Loucy (cell line): Measurements from ENCODE around the gene RNASE7.

Experiments used
- H2AFZ ChIP-seq: fragments of 200-600 bp; sonication (generic); 2 replicates; pipeline ENCODE4 v1.6.0; 2016; ENCODE audit warnings: antibody characterized with exemption, mild to moderate bottlenecking, low read length, moderate library complexity
- H3F3A ChIP-seq: fragments of 200-600 bp; 2 replicates; pipeline ENCODE4 v1.6.0; 2016; ENCODE audit warnings: antibody characterized with exemption, low read depth, mild to moderate bottlenecking
- H3K27me3 ChIP-seq: fragments of 200-600 bp; sonication (generic); 2 replicates; pipeline ENCODE4 v1.6.1; 2014; ENCODE audit warnings: low read length, mild to moderate bottlenecking; ENCODE audit not compliant: insufficient read depth, poor library complexity, severe bottlenecking
- H3K36me3 ChIP-seq: fragments of 200-600 bp; sonication (generic); 2 replicates; pipeline ENCODE4 v1.6.1; 2016; ENCODE audit warnings: low read length; ENCODE audit not compliant: insufficient read depth
- H3K4me1 ChIP-seq: fragments of 200-600 bp; sonication (generic); 2 replicates; pipeline ENCODE4 v1.5.1; 2014; ENCODE audit warnings: low read length, mild to moderate bottlenecking; ENCODE audit not compliant: insufficient read depth, poor library complexity, severe bottlenecking
- H3K4me2 ChIP-seq: fragments of 200-600 bp; sonication (generic); 2 replicates; pipeline ENCODE4 v1.6.0; 2014; ENCODE audit warnings: antibody characterized with exemption, low read length, low read depth, mild to moderate bottlenecking; ENCODE audit not compliant: poor library complexity, severe bottlenecking
- H3K4me3 ChIP-seq: fragments of 200-600 bp; sonication (generic); 2 replicates; pipeline ENCODE4 v1.5.1; 2014; ENCODE audit warnings: low read length, mild to moderate bottlenecking, mixed read lengths; ENCODE audit not compliant: poor library complexity, severe bottlenecking
- H3K79me2 ChIP-seq: fragments of 200-600 bp; sonication (generic); 2 replicates; pipeline ENCODE4 v1.6.1; 2014; ENCODE audit warnings: low read length; ENCODE audit not compliant: insufficient read depth
- H3K9ac ChIP-seq: fragments of 200-600 bp; sonication (generic); 2 replicates; pipeline ENCODE4 v1.6.0; 2014; ENCODE audit warnings: mild to moderate bottlenecking, low read depth, low read length, moderate library complexity; ENCODE audit not compliant: poor library complexity, severe bottlenecking
- H3K9me2 ChIP-seq: fragments of 200-600 bp; sonication (generic); replicated peaks from 2 replicates; pipeline ENCODE4 v1.6.1; 2016; ENCODE audit warnings: low read depth, low read length, mixed read lengths
- H3K9me3 ChIP-seq: fragments of 200-600 bp; sonication (generic); 2 replicates; pipeline ENCODE4 v1.6.1; 2014; ENCODE audit warnings: mild to moderate bottlenecking, antibody characterized with exemption, low read length, low read depth; ENCODE audit not compliant: insufficient read depth
- H4K20me1 ChIP-seq: fragments of 200-600 bp; sonication (generic); 2 replicates; pipeline ENCODE4 v1.6.0; 2014; ENCODE audit warnings: antibody characterized with exemption, low read length, mild to moderate bottlenecking; ENCODE audit not compliant: insufficient read depth, poor library complexity, severe bottlenecking
- EZH2phosphoT487 ChIP-seq: fragments of 200-600 bp; IDR thresholded peaks from 2 replicates; pipeline ENCODE4 v1.6.1; 2018; ENCODE audit warnings: antibody characterized with exemption, mild to moderate bottlenecking, moderate library complexity, borderline replicate concordance
- TF ChIP-seq, protein P1 (sequence below): fragments of 200-600 bp; sonication (generic); conservative IDR thresholded peaks from 2 replicates; pipeline ENCODE4 v1.5.1; 2014; ENCODE audit warnings: mild to moderate bottlenecking, antibody characterized with exemption, low read length

Gene RNASE7

DNA sequence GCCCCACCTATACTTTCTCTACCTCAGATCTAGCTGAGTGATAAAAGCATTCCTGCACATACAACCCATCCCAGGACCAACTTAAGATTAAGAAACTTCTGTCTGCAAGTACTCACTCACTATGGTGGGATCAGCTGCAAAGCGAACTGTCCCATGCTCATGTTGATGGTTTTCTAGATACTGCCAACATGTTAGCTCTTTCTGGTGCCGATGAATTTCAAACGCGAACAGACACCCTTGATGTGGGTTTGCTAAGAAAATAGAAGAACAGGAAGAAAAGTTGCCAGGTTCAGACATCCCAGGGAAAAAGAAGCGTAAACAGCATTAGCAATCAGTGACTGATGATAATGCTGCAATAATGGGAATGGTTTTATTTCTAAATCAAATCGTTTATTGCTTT, 44.6 kb upstream of the RNASE7 start:
- TF ChIP-seq EZH2phosphoT487, result no peak
- TF ChIP-seq, protein P1, sequence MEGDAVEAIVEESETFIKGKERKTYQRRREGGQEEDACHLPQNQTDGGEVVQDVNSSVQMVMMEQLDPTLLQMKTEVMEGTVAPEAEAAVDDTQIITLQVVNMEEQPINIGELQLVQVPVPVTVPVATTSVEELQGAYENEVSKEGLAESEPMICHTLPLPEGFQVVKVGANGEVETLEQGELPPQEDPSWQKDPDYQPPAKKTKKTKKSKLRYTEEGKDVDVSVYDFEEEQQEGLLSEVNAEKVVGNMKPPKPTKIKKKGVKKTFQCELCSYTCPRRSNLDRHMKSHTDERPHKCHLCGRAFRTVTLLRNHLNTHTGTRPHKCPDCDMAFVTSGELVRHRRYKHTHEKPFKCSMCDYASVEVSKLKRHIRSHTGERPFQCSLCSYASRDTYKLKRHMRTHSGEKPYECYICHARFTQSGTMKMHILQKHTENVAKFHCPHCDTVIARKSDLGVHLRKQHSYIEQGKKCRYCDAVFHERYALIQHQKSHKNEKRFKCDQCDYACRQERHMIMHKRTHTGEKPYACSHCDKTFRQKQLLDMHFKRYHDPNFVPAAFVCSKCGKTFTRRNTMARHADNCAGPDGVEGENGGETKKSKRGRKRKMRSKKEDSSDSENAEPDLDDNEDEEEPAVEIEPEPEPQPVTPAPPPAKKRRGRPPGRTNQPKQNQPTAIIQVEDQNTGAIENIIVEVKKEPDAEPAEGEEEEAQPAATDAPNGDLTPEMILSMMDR, result no peak
- peaks cover 3% of the 10 kb centered on the region for H4K20me1 ChIP-seq
- peaks cover 40% of the 10 kb centered on the region for H3K36me3 ChIP-seq
- H3K4me1 ChIP-seq, result peaks cover 5% of the 10 kb centered on the region
- no peaks in the 10 kb centered on the region for H3K27me3 ChIP-seq
- H3K9me3 ChIP-seq, result no peaks in the 10 kb centered on the region
- H3K4me3 ChIP-seq, result no peak overlapping the region
- no peaks in the 10 kb centered on the region for H3F3A ChIP-seq
- H3K9ac ChIP-seq, result no peak overlapping the region
- H3K9me2 ChIP-seq, result no peaks in the 10 kb centered on the region
- no peak overlapping the region for H3K4me2 ChIP-seq
- H2AFZ ChIP-seq, result no peak overlapping the region
- peaks cover 7% of the 10 kb centered on the region; the same call in 1 of the 2 replicates for H3K79me2 ChIP-seq

DNA sequence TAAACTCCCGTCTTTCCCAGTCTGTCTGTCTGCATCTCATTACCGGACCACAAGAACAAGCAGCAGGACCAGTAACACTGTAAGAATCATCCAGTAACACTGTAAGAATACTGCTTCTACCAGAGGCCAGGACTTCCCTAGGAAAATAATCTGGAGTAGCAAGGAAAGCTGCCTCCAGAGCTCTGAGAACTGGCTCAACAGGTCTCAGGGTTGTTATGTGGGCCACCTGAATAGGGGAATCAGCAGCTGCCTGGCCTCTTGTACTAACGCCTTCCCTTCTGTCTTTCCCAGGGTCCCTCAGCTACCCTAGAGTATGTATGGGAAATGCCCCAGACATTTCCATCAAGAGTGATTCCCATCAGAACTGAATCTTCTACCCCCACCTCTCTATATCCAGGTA, 44.0 kb upstream of the RNASE7 start:
- Histone ChIP-seq H3K9me2 (no peaks in the 10 kb centered on the region), H3K36me3 (peaks cover 35% of the 10 kb centered on the region), H3K9ac (no peak overlapping the region), H3K4me3 (no peak overlapping the region), H3F3A (no peaks in the 10 kb centered on the region), H3K4me1 (peaks cover 1% of the 10 kb centered on the region), H3K4me2 (no peak overlapping the region), H4K20me1 (peaks cover 3% of the 10 kb centered on the region), H2AFZ (no peak overlapping the region), H3K9me3 (no peaks in the 10 kb centered on the region), H3K79me2 (peaks cover 2% of the 10 kb centered on the region; the same call in 1 of the 2 replicates), H3K27me3 (no peaks in the 10 kb centered on the region)
- TF ChIP-seq, protein P1, result no peak
- no peak for TF ChIP-seq EZH2phosphoT487

DNA sequence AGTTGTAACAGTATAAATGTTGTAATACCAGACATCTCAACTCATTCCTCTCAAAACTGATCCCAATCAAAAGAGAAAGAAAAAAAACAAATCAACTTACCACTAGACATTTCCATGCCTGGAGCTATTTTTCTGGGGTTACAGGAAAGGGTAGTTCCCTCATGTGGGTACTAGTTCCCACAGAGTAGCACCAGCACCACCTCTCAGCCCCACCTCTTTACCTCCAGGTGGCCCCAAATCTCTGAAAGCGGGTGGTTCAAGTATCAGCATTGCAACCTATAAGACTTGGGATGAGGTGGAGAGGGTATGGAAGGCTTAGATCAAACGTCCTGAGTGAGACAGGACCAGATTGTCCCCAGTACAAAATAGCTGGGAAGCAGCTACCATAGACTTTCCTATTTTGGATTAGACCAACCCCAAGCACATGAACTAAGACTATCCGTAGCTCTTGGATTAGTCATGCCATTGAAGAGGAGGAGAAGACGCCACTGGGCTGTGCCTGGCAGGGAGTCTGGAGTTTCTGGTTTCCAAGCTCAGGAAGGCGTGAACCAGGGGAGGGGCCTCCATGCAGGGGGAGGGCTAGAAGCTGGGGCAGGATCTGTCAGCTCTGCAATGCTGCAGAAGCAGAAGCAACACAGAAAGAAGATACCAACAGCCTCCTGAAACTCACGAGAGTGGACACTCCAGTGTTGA, 43.3 kb upstream of the RNASE7 start, which contains the start of gene SLC39A2:
TSS of gene SLC39A2 (plus strand) at position 620 of the 693 bp plus-strand sequence. CDS start 154 bp downstream, outside the sequence.
- TF ChIP-seq, protein P1, result no peak
- no peak for TF ChIP-seq EZH2phosphoT487
- no peaks in the 10 kb centered on the region for H3K4me1 ChIP-seq
- H3K79me2 ChIP-seq, result no peaks in the 10 kb centered on the region
- no peaks in the 10 kb centered on the region for H3K9me3 ChIP-seq
- H2AFZ ChIP-seq, result no peak within 1 kb of the TSS
- no peaks in the 10 kb centered on the region for H3K27me3 ChIP-seq
- H4K20me1 ChIP-seq, result peaks cover 3% of the 10 kb centered on the region
- H3K9ac ChIP-seq, result no peak within 1 kb of the TSS
- no peak within 1 kb of the TSS for H3K4me3 ChIP-seq
- no peak within 1 kb of the TSS for H3K4me2 ChIP-seq
- peaks cover 29% of the 10 kb centered on the region for H3K36me3 ChIP-seq
- H3F3A ChIP-seq, result no peaks in the 10 kb centered on the region
- no peaks in the 10 kb centered on the region for H3K9me2 ChIP-seq
